Activated T-cell treated with anti-CD3 and anti-CD28 coated beads, Interleukin-2, amount 50 U/mL, for 48 hours (primary cell): Measurements from ENCODE around the gene DOCK3.
"Not testable (repeated sequence)": the region's sequence is repeated elsewhere in the genome, so short reads cannot be mapped to it uniquely, and the experiment has no call there.

Experiments
- DNase-seq, 2 experiments: peaks; one replicate each; pipeline ENCODE4 v3.0.0-alpha.2; 2020

Gene DOCK3

GRCh38 chr3:51271172-51271571 is 596.4 kb downstream of the DOCK3 start:
- no peak for DNase-seq

GRCh38 chr3:51274052-51274451 is 599.3 kb downstream of the DOCK3 start:
- DNase-seq, result no peak

DNA sequence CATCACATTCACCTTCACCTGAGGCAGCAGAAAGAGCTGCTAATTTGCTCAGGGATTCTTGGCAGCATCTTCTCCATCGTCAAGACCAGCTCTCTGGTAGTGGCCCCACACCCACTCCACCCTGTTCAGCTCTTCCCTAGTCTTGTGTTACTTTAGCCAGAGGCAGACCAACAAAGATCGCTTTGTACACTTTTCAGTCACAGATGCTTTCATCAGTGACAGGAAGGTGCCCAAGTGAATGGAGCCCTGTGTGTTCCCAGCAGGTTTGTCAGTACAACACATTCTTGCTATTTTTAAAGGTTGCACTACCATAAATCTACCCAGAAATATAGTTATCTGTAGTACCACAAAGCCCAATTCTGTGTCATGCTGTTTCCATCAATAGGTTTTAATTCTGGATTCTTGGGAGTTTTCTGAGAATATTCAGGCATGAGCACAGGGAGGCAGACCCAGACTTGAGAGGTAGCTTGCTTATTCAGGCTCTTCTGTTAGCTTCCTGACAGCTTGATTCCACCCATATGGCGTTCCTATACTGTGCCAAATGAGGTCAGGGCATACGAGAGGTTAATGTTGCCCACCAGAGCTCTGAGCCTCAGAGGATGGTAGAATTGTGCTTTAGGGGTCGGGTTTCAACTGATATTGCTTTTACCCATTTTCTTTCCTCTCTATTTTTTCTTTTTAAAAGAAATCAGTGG is 600.5 kb downstream of the DOCK3 start:
- DNase-seq, result no peak

- DNase-seq, result no peak
Measured at GRCh38 chr3:51276046-51276445, 601.3 kb downstream of the DOCK3 start.

DNA sequence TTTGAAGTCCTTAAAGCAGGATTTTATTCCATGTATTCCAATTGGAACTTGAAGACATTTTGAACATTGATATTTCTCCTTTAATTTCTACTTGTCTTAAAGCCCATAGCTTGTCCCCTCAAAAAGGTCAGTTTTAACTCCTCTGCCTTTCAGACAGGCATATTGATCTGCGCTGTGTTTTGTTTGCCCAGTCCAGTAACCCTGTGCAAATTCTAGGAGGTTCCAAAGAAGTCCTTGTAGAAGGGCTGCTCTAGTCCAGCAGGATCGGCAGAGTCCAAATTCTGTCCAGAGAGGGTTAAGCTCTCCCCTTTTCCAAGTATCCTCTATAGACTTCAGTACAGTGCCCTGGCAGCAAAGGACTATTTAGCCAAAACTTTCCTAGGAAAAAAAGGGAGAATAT is 604.7 kb downstream of the DOCK3 start:
- DNase-seq, result no peak

- no peak for DNase-seq
Measured at GRCh38 chr3:51280176-51280575, 605.4 kb downstream of the DOCK3 start.

- no peak for DNase-seq
Measured at GRCh38 chr3:51282931-51283330, 608.2 kb downstream of the DOCK3 start.

GRCh38 chr3:51283421-51283820 is 608.7 kb downstream of the DOCK3 start:
- no peak for DNase-seq

GRCh38 chr3:51295625-51296024 is 620.9 kb downstream of the DOCK3 start:
- DNase-seq, result no peak

DNA sequence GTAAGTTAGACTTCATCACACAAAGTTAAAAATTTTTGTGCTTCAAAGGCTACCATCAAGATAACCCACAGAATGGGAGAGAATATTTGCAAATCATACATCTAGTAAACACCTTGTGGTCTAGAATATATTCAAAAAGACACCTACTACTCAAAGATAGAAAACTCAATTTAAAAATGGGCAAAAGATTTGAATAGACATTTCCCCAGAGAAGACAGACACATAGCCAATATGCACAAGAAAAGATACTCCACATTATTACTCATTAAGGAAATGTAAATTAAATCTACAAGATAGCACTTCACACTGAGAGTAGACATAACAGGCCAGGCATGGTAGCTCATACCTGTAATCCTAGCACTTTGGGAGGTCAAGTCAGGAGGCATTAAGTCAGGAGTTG is 622.6 kb downstream of the DOCK3 start:
- DNase-seq, result no peak

GRCh38 chr3:51304230-51304629 is 629.5 kb downstream of the DOCK3 start:
- no peak for DNase-seq

DNA sequence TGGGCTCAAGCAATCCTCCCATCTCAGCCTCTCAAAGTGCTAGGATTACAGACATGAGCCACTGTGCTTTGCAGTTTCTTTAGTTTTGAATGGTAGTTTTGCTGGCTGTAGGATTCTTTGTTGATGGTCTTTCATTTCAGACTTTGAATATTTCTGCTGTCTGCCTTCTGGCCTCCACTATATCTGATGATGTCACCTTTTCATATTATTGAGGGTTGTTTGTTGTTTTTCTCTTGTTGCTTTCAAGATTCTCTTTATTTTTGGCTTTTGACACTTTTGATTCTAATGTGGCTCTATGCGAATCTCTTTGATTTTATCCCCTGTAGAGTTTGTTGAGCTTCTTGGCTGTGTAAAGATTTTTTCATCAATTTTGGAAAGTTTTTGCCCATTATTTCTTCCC is 631.4 kb downstream of the DOCK3 start:
- no peak for DNase-seq

DNA sequence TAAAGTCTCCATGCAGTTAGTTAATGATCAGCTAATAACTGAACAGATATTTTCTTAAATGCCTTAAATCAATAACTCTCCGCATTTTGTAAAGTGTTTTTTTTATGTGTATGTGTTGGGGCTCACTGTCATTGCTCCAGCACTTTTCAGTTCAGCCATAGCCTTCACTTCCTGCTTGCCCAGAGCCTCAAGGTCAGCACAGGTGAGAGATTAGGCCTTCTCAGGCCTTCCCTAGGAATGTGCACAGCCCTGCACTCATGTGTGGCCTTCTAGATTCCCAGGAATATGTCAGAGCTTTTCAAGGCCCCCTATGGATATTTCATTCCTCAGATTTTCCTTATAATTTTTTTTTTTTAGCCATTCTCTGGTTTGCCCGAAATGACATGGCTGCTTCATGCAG is 632.7 kb downstream of the DOCK3 start:
- DNase-seq, result no peak

DNA sequence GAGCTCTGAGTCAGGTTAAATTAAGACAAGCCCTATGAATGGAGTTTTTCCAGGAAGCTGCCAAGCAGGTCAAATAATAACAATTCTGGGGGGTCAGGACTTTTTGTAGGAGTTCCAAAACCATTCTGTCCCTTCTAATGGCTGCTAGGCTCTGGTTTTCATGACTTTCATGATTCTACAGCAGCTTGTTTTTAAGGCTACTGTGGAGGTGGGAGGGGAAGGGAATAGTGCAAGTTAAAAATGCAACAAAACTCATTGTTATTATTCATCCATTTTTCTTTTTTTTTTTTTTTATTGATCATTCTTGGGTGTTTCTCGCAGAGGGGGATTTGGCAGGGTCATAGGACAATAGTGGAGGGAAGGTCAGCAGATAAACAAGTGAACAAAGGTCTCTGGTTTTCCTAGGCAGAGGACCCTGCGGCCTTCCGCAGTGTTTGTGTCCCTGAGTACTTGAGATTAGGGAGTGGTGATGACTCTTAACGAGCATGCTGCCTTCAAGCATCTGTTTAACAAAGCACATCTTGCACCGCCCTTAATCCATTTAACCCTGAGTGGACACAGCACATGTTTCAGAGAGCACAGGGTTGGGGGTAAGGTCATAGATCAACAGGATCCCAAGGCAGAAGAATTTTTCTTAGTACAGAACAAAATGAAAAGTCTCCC is 633.3 kb downstream of the DOCK3 start:
- DNase-seq, result not testable (repeated sequence)

DNA sequence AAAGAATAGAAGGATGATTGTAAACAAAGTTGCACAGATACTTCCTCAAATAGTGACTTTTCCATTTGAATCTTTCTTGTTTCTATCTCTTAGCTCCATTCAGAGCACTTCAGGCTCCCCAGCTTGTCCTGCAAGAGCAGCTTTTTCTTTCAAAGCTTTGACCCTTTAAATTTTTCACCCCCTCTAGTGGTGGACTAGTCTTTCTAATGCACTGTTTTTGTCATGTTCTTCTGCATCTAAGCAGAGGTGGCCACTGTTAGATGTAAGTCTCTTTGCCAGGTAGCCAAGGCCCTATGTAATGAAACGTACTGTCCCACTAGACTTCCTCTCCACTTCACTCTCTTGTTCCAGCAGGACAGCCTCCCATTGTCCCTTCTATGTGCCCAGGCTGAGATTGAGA is 636.3 kb downstream of the DOCK3 start:
- DNase-seq, result no peak

DNA sequence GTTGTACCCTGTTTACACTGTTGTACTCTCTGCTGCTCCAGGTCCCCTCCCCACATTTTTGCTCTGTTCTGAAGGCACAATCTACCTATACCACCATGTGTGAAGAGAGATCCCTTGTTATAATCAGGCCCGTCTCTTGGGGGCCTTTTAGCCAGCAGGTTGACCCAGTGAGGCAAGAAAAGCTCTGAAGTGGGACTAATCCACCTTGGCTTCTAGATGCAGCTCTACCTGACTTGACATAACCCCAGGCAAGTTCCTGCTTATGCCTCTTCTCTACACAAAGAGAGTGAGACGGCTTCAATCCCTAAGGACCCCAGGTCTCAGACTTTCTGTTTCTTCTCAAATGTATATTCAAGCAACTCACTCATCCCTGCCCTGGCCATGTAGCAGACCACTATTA is 653.5 kb downstream of the DOCK3 start:
- no peak for DNase-seq

- no peak for DNase-seq
Measured at GRCh38 chr3:51330046-51330445, 655.3 kb downstream of the DOCK3 start.

DNA sequence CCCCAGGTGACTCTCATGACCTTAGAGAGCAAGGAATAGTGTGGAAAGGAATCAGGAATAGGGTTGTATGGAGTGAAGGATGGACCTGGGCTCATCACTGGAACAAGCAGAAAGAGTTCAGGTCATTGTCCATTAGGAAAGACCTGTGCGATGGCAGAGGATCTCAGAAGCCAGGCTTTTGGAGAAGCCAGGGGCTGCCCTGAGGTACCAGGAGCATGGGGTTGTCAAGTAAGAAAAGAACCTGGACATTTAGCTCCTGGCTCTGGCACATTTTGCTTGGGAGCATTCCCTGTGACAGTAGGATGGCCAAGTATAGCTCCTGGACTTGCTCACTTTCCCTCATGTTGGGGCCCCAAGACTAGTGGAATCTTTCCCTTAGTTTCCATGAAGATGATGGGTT is 657.4 kb downstream of the DOCK3 start:
- no peak for DNase-seq

DNA sequence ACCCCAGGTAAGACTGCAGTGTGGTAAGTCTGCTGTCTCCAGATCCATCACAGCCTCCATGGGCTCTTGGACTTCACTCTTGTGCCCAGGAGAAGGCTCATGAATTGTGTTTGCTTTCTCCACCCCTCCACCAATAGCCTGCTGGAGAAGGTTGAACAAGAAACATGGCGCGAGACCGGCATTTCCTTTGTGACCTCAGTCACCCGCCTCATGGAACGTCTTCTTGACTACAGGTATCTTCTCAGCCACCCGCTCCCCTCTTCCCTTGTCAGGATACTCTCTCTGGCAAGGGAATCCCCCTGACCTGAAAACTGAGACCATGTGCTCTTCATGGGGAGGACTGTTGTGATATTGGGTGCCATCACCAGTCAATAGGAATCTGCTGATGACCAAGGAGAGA is 658.3 kb downstream of the DOCK3 start:
- DNase-seq, result no peak

DNA sequence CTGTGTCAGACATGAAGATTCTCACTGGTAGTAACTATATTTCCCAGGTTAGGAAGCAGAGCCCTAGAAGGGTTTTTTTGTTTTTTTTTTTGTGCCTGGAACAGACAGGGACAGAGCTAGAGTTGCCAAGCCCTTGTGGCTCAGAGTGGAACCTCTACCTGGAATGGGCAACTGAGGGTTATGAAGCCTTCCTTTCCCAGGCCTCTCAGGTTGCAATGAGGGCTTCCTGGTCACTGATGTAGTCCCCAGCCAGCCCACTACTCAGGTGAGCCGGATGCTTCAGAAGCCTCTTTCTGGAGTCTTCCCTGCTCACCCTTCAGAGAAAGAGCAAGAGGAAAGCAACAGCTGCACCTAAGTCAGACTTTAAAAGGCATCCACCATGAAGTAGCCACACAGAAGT is 661.5 kb downstream of the DOCK3 start:
- DNase-seq, result no peak

DNA sequence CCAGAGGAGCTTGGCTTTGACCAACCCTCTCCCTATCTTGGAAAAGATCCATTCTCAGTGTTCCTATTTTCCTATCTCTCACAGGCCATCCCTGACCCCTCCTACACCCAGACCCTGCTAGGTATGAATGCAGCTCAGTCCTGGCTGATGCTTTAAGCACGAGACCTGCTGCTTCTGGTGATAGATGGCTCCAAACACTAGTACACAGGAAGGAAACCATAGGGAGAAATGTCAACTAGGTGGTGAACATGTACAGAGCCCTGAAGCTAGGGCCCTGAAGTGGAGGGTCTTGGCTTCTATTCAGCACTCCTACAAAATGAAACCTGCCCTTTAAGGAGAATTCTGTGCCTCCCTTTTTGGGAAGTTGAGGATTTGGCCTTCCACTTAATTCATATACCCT is 662.9 kb downstream of the DOCK3 start:
- no peak for DNase-seq

- DNase-seq, result no peak
Measured at GRCh38 chr3:51338632-51339031, 663.9 kb downstream of the DOCK3 start.

DNA sequence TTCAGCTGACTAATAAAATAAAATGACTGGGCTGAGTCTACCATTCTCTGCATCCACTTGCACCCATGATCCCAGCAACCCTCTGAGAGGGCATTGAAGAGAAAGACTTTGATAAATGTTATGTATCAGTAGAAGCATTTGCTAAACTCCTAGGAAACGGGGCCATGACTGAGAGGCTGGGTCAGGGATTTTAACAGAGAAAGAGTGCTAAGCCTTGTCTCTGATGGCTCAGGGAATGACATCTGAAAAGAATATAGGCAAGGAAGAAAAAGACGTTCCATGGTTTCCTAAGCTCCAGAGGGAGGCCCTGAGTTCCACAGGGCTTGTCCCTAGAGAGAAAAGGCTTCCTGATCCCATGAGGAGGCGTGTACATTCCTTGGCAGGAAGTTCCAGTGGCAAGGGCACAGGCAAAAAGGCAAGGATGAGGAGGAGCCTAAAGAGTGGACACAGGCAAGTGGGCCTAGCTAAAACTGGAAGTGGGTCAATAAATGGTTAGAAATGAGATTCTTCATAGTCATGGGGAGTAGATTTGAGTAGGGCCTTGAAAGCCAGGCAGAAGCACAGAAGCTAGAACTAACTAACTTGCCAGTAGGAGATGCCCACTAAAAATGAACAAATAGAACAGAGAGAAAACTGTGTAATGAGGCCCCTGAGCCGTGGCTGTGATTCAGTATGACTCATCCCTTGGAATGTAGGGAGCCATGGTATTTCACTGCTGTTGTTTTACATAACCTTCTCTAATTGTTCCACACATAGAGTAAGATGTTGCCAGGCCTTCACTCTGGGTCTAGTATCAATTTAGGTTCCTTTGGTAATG is 665.5 kb downstream of the DOCK3 start:
- no peak for DNase-seq

DNA sequence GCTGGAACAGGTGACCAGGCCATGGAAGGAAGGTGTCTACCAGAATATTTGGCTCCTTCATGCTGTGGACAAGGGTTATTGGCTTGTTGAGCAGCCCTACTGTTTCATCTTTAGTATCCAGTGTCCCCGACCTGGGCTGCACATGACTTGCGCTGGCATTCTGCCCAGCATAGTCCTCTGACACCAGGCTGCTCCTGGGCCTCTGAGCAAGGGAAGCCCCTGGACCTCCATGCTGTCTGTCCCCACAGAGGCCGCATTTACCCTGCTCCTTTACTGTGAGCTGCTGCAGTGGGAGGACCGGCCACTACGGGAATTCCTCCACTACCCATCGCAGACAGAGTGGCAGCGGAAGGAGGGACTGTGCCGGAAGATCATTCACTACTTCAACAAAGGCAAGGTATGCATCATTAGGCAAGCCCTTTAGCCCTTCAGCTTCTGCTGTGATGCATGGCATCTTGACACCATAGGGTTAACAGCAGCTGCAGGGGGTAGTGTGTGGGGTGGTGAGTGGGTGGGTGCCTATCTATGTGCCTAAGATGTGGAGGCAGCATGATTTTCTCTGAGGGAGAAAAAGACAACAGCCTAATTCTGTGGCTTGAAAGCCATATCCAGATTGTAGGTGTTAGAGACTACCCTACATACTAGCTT is 666.4 kb downstream of the DOCK3 start:
- DNase-seq, result no peak
